ENCODE data around the gene GCSAM. TPM values are rescaled to one million over a fixed set of nuclear protein-coding genes. Genes with fewer than 3 reads are reported as not detected.

GCSAM gene
- polyA plus RNA-seq, 1 of the 3 experiments (the other 2 are of a cell fraction) = not detected

DNA sequence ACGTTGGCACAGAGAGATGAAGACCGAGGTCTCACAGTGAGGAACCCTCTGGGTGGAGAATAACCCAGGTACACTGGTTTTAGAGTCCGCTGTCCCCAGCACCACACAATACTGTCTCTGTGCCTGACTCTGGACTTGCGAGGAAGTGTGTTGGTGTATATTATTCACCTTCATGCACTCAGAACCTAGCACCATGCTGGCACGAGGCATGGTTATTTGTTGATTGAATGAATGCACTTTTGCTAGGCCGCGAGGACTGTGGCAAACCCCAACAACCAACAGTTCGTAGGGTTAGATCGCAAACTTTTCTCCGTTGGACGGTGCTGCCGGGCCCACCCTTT, 47.3 kb downstream of the GCSAM start:
- ChIA-PET CTCF (no interaction called here), POLR2A (no interaction called here)
- H3K9me3 ChIP-seq = no peaks in the 10 kb centered on the region
- H3K27me3 ChIP-seq (ENCODE audit: insufficient read depth) = no peaks in the 10 kb centered on the region
- peak overlapping the region; percentile 86 for H3K4me2 ChIP-seq
- 43% methylated on average over 11 of the region's 12 CpGs for WGBS (ENCODE audit: low lambda C conversion rate)
- H3K9me2 ChIP-seq = no peaks in the 10 kb centered on the region
- DNase-seq = no peak
- peaks cover 8% of the 10 kb centered on the region for H3F3A ChIP-seq (replicated peaks; ENCODE audit: insufficient read depth)
- H3K9ac ChIP-seq = peak overlapping the region; percentile 81; the same call in 1 of the 2 replicates
- H3K36me3 ChIP-seq (replicated peaks in 1 of 2; ENCODE audit: control insufficient read depth in 1 of 2, insufficient read depth in 2 of 2, low read length in 1 of 2) = no peaks in the 10 kb centered on the region
- H3K27ac ChIP-seq (ENCODE audit: low read depth in 2 of 2, low read length in 1 of 2) = no peak overlapping the region
- TF ChIP-seq RAD21 (IDR thresholded peaks at IDR 0.05; ENCODE audit: low read length) = no peak
- TF ChIP-seq, protein P1, sequence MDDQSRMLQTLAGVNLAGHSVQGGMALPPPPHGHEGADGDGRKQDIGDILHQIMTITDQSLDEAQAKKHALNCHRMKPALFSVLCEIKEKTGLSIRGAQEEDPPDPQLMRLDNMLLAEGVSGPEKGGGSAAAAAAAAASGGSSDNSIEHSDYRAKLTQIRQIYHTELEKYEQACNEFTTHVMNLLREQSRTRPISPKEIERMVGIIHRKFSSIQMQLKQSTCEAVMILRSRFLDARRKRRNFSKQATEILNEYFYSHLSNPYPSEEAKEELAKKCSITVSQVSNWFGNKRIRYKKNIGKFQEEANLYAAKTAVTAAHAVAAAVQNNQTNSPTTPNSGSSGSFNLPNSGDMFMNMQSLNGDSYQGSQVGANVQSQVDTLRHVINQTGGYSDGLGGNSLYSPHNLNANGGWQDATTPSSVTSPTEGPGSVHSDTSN (IDR thresholded peaks at IDR 0.05) = no peak
- TF ChIP-seq EZH2phosphoT487 (IDR thresholded peaks at IDR 0.05; ENCODE audit: borderline replicate concordance, low read depth) = no peak
- no peak for TF ChIP-seq TEAD4 (IDR thresholded peaks at IDR 0.05; ENCODE audit: borderline replicate concordance, insufficient read depth)
- TF ChIP-seq, protein P2, sequence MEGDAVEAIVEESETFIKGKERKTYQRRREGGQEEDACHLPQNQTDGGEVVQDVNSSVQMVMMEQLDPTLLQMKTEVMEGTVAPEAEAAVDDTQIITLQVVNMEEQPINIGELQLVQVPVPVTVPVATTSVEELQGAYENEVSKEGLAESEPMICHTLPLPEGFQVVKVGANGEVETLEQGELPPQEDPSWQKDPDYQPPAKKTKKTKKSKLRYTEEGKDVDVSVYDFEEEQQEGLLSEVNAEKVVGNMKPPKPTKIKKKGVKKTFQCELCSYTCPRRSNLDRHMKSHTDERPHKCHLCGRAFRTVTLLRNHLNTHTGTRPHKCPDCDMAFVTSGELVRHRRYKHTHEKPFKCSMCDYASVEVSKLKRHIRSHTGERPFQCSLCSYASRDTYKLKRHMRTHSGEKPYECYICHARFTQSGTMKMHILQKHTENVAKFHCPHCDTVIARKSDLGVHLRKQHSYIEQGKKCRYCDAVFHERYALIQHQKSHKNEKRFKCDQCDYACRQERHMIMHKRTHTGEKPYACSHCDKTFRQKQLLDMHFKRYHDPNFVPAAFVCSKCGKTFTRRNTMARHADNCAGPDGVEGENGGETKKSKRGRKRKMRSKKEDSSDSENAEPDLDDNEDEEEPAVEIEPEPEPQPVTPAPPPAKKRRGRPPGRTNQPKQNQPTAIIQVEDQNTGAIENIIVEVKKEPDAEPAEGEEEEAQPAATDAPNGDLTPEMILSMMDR (IDR thresholded peaks at IDR 0.05) = no peak
- no peak for TF ChIP-seq RCOR1 (IDR thresholded peaks at IDR 0.05; ENCODE audit: low read length)
- TF ChIP-seq NFIC (IDR thresholded peaks at IDR 0.05; ENCODE audit: borderline replicate concordance) = no peak
- TF ChIP-seq EP300 (IDR thresholded peaks at IDR 0.05; ENCODE audit: borderline replicate concordance in 1 of 2, low read depth in 1 of 2, low read length in 1 of 2) = no peak
- no peak for TF ChIP-seq NRF1 (IDR thresholded peaks at IDR 0.05; ENCODE audit: low read depth, low read length)
- TF ChIP-seq, protein P3, sequence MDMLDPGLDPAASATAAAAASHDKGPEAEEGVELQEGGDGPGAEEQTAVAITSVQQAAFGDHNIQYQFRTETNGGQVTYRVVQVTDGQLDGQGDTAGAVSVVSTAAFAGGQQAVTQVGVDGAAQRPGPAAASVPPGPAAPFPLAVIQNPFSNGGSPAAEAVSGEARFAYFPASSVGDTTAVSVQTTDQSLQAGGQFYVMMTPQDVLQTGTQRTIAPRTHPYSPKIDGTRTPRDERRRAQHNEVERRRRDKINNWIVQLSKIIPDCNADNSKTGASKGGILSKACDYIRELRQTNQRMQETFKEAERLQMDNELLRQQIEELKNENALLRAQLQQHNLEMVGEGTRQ (IDR thresholded peaks at IDR 0.05; ENCODE audit: borderline replicate concordance, low read depth, low read length) = no peak
- TF ChIP-seq, protein P4, sequence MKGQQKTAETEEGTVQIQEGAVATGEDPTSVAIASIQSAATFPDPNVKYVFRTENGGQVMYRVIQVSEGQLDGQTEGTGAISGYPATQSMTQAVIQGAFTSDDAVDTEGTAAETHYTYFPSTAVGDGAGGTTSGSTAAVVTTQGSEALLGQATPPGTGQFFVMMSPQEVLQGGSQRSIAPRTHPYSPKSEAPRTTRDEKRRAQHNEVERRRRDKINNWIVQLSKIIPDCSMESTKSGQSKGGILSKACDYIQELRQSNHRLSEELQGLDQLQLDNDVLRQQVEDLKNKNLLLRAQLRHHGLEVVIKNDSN (IDR thresholded peaks at IDR 0.05; ENCODE audit: borderline replicate concordance, low read depth) = no peak
- TF ChIP-seq POLR2AphosphoS5 (IDR thresholded peaks at IDR 0.05; ENCODE audit: low read depth, low read length) = no peak
- no peak for TF ChIP-seq GABPA (IDR thresholded peaks at IDR 0.05; ENCODE audit: low read depth)
- no peak for TF ChIP-seq MXI1 (IDR thresholded peaks at IDR 0.05; ENCODE audit: low read depth, low read length)
- TF ChIP-seq FOXM1 (IDR thresholded peaks at IDR 0.05; ENCODE audit: low read depth) = no peak
- TF ChIP-seq, protein P5, sequence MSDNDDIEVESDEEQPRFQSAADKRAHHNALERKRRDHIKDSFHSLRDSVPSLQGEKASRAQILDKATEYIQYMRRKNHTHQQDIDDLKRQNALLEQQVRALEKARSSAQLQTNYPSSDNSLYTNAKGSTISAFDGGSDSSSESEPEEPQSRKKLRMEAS (IDR thresholded peaks at IDR 0.05; ENCODE audit: low read depth) = no peak
- no peaks in the 10 kb centered on the region for H4K20me1 ChIP-seq (ENCODE audit: insufficient read depth)
- H3K4me3 ChIP-seq (ENCODE audit: low read depth in 2 of 2, low read length in 1 of 2) = peak overlapping the region; percentile 60 to 69
- H3K79me2 ChIP-seq (ENCODE audit: insufficient read depth) = peaks cover 35% of the 10 kb centered on the region
- H3K4me1 ChIP-seq (ENCODE audit: control insufficient read depth in 1 of 2, insufficient read depth in 2 of 2, low read depth in 1 of 2, low read length in 1 of 2) = peaks cover 5 to 10% of the 10 kb centered on the region in 2 experiments; a peak in 2 of 4 replicates
- H2AFZ ChIP-seq (ENCODE audit: low read depth) = peak overlapping the region; percentile 99

Data from SK-N-SH (cell line).